H1 (cell line): ENCODE results near the gene MRPS27. TPM values are rescaled to one million over a fixed set of nuclear protein-coding genes. Genes with fewer than 3 reads are reported as not detected.

Experiments
- CTCF ChIA-PET: fragments of 300-600 bp; sonication (Branson Sonifier 250); formaldehyde crosslinking; loops from one replicate; lab custom pipeline; 2021; ENCODE audit not compliant: partially characterized antibody; lab: Charles Lee
- POLR2A ChIA-PET: fragments of 300-600 bp; sonication (Branson Sonifier 250); formaldehyde crosslinking; loops from one replicate; lab custom pipeline; 2021; ENCODE audit warnings: inconsistent platforms; ENCODE audit not compliant: partially characterized antibody; lab: Charles Lee
- DNase-seq, 2 experiments: peaks; one replicate each; pipeline versions ENCODE4 v3.0.0 to v3.0.0-alpha.2; 2010 to 2022; ENCODE audit warnings: low spot score in 2 of 2, low read depth in 1 of 2, mixed read lengths in 1 of 2
- FAIRE-seq: peaks from 2 replicates; lab custom pipeline; 2011; peaks lifted over from hg19 to GRCh38; lab: Jason Lieb, UNC
- H2AFZ ChIP-seq: 2 replicates; pipeline ENCODE4 v1.8.1; 2012; ENCODE audit warnings: low read length, inconsistent platforms
- H2AK5ac ChIP-seq: 2 replicates; pipeline ENCODE4 v1.6.1; 2013; ENCODE audit warnings: low read depth, low read length
- H2BK120ac ChIP-seq: replicated peaks from 2 replicates; pipeline ENCODE3; 2013; ENCODE audit warnings: low read depth, low read length, inconsistent platforms
- H2BK12ac ChIP-seq: 2 replicates; pipeline ENCODE4 v1.6.1; 2013; ENCODE audit warnings: low read depth, low read length
- H2BK15ac ChIP-seq: 2 replicates; pipeline ENCODE4 v1.6.1; 2013; ENCODE audit warnings: low read length
- H2BK20ac ChIP-seq: 2 replicates; pipeline ENCODE4 v1.6.1; 2013; ENCODE audit warnings: low read length
- H2BK5ac ChIP-seq: 2 replicates; pipeline ENCODE4 v1.6.1; 2013; ENCODE audit warnings: low read depth, low read length
- H3K14ac ChIP-seq: 2 replicates; pipeline ENCODE4 v1.6.1; 2013; ENCODE audit warnings: inconsistent platforms; ENCODE audit not compliant: insufficient read length
- H3K18ac ChIP-seq: 2 replicates; pipeline ENCODE4 v1.6.1; 2013; ENCODE audit warnings: low read length; ENCODE audit errors: extremely low read depth
- H3K23ac ChIP-seq: 2 replicates; pipeline ENCODE4 v1.6.1; 2013; ENCODE audit warnings: inconsistent platforms; ENCODE audit not compliant: insufficient read length
- H3K23me2 ChIP-seq: 2 replicates; pipeline ENCODE4 v1.6.1; 2013; ENCODE audit warnings: low read depth, low read length
- H3K27ac ChIP-seq: 2 replicates; pipeline ENCODE4 v1.6.1; 2011; ENCODE audit warnings: low read depth, low read length, inconsistent platforms
- H3K27me3 ChIP-seq, 4 experiments: replicated peaks in 1 of 4; 1 replicate in 1 of 4; 2 replicates in 3 of 4; pipeline versions ENCODE4 v1.6.1 to v1.8.1; 2011 to 2013; ENCODE audit warnings: low read length in 3 of 4, mild to moderate bottlenecking in 3 of 4, inconsistent platforms in 2 of 4, mixed read lengths in 2 of 4, moderate library complexity in 1 of 4; ENCODE audit not compliant: control insufficient read depth in 3 of 4, insufficient read depth in 3 of 4; ENCODE audit errors: extremely low read depth in 1 of 4
- H3K36me3 ChIP-seq, 4 experiments: 2 replicates each; pipeline versions ENCODE4 v1.6.1 to v1.8.1; 2011 to 2013; ENCODE audit warnings: mild to moderate bottlenecking in 4 of 4, low read length in 3 of 4, moderate library complexity in 2 of 4, control low read depth in 1 of 4, inconsistent platforms in 1 of 4; ENCODE audit not compliant: insufficient read depth in 4 of 4, control insufficient read depth in 2 of 4
- H3K4ac ChIP-seq: replicated peaks from 2 replicates; pipeline ENCODE3; 2013; ENCODE audit warnings: low read length, low read depth, mixed read lengths, inconsistent platforms; ENCODE audit not compliant: insufficient read length
- H3K4me1 ChIP-seq, 4 experiments: replicated peaks in 1 of 4; 1 replicate in 1 of 4; 2 replicates in 3 of 4; pipeline versions ENCODE4 v1.6.1 to v1.8.1; 2011 to 2013; ENCODE audit warnings: low read length in 3 of 4, inconsistent platforms in 2 of 4, mixed read lengths in 1 of 4; ENCODE audit not compliant: insufficient read depth in 4 of 4, control insufficient read depth in 3 of 4
- H3K4me2 ChIP-seq, 2 experiments: 2 replicates each; pipeline versions ENCODE4 v1.6.1 to v1.8.1; 2011 to 2013; ENCODE audit warnings: low read depth in 2 of 2, low read length in 2 of 2, control low read depth in 1 of 2, inconsistent platforms in 1 of 2, mild to moderate bottlenecking in 1 of 2; ENCODE audit not compliant: insufficient read depth in 1 of 2
- H3K4me3 ChIP-seq, 4 experiments: fragments of 200-600, 300-600 bp in 1 of 4; sonication (generic), shearing (Covaris generic), sonication (Bioruptor Twin) in 1 of 4; 2 replicates each; pipeline versions ENCODE4 v1.5.1 to v1.8.1; 2011 to 2016; ENCODE audit warnings: low read length in 4 of 4, low read depth in 3 of 4, control low read depth in 2 of 4, inconsistent platforms in 2 of 4, mild to moderate bottlenecking in 2 of 4, mixed read lengths in 1 of 4, moderate library complexity in 1 of 4; ENCODE audit not compliant: insufficient read depth in 2 of 4; ENCODE audit errors: extremely low read depth in 1 of 4
- H3K56ac ChIP-seq: replicated peaks from 2 replicates; pipeline ENCODE3; 2013; ENCODE audit warnings: low read depth, mild to moderate bottlenecking, mixed read lengths, low read length, inconsistent platforms; ENCODE audit not compliant: insufficient read length
- H3K79me1 ChIP-seq: 2 replicates; pipeline ENCODE4 v1.6.1; 2013; ENCODE audit warnings: low read depth, low read length, control low read depth
- H3K79me2 ChIP-seq, 2 experiments: 2 replicates each; pipeline versions ENCODE4 v1.6.1 to v1.8.1; 2012 to 2013; ENCODE audit warnings: low read length in 2 of 2, mild to moderate bottlenecking in 2 of 2, inconsistent platforms in 1 of 2; ENCODE audit not compliant: insufficient read depth in 2 of 2, control insufficient read depth in 1 of 2
- H3K9ac ChIP-seq, 4 experiments: replicated peaks in 1 of 4; 1 replicate in 1 of 4; 2 replicates in 3 of 4; pipeline versions ENCODE4 v1.6.1 to v1.8.1; 2011 to 2013; ENCODE audit warnings: low read depth in 3 of 4, low read length in 3 of 4, control low read depth in 2 of 4, mild to moderate bottlenecking in 2 of 4, moderate library complexity in 2 of 4, inconsistent platforms in 1 of 4; ENCODE audit errors: extremely low read depth in 1 of 4
- H3K9me3 ChIP-seq, 2 experiments: 2 replicates each; pipeline versions ENCODE4 v1.6.1 to v1.8.1; 2012 to 2013; ENCODE audit warnings: mild to moderate bottlenecking in 2 of 2, moderate library complexity in 2 of 2, control low read depth in 1 of 2, inconsistent platforms in 1 of 2, low read depth in 1 of 2, low read length in 1 of 2, mixed read lengths in 1 of 2; ENCODE audit not compliant: insufficient read depth in 2 of 2
- H4K20me1 ChIP-seq, 2 experiments: replicated peaks in 1 of 2; 2 replicates each; pipeline versions ENCODE3 to v1.8.1; 2011 to 2013; ENCODE audit warnings: inconsistent platforms in 2 of 2, low read length in 2 of 2, mild to moderate bottlenecking in 1 of 2; ENCODE audit not compliant: insufficient read depth in 2 of 2, control insufficient read depth in 1 of 2
- H4K5ac ChIP-seq: 2 replicates; pipeline ENCODE4 v1.6.1; 2013; ENCODE audit warnings: low read length, low read depth, mixed read lengths, inconsistent platforms; ENCODE audit not compliant: insufficient read length
- H4K8ac ChIP-seq: 2 replicates; pipeline ENCODE4 v1.8.0; 2013; ENCODE audit warnings: mild to moderate bottlenecking, moderate library complexity, low read length, inconsistent platforms; ENCODE audit not compliant: insufficient read depth; ENCODE audit errors: extremely low read depth
- H4K91ac ChIP-seq: replicated peaks from 2 replicates; pipeline ENCODE3; 2013; ENCODE audit warnings: low read length, mixed read lengths, inconsistent platforms; ENCODE audit not compliant: insufficient read length
- CTBP2 ChIP-seq: IDR thresholded peaks from 2 replicates; pipeline ENCODE4 v1.7.0; 2011; ENCODE audit warnings: borderline replicate concordance, mild to moderate bottlenecking, moderate library complexity, mixed read lengths, low read length; ENCODE audit not compliant: insufficient read depth, insufficient read length
- EGR1 ChIP-seq: IDR thresholded peaks from 2 replicates; pipeline ENCODE4 v1.6.1; 2011; ENCODE audit warnings: low read depth, low read length, borderline replicate concordance
- GABPA ChIP-seq: IDR thresholded peaks from 2 replicates; pipeline ENCODE4 v1.6.1; 2011; ENCODE audit warnings: mild to moderate bottlenecking, low read length, moderate library complexity, borderline replicate concordance; ENCODE audit not compliant: insufficient read depth
- SP2 ChIP-seq: IDR thresholded peaks from 2 replicates; pipeline ENCODE4 v1.6.1; 2012; ENCODE audit warnings: mild to moderate bottlenecking, low read length, inconsistent platforms
- SRF ChIP-seq: IDR thresholded peaks from 2 replicates; pipeline ENCODE4 v1.6.1; 2011; ENCODE audit warnings: mild to moderate bottlenecking, low read depth, low read length, moderate library complexity
- WGBS, 2 experiments: shearing (Covaris generic) in 1 of 2; methylation state at CpG; one replicate each; pipeline versions ENCODE4 v1.1.6 to v1.1.7; 2013 to 2015; ENCODE audit warnings: low lambda C conversion rate in 2 of 2, mixed read lengths in 2 of 2, inconsistent platforms in 1 of 2, low coverage in 1 of 2, missing lambda C conversion rate in 1 of 2; ENCODE audit not compliant: insufficient replicate concordance in 2 of 2, insufficient coverage in 1 of 2, insufficient read length in 1 of 2; ENCODE audit errors: extremely low coverage in 1 of 2, missing lambda C conversion rate in 1 of 2; 5-methylcytosine and 5-hydroxymethylcytosine counted together
- polyA plus RNA-seq, 7 experiments: library from polyadenylated mRNA; depleted of rRNA in 3 of 7; stranded (reverse) in 5 of 7; unstranded in 2 of 7; fragments of >200 nt in 5 of 7; fragments of 200-250 nt in 2 of 7; gene quantifications; 1 replicate in 5 of 7; 2 replicates in 1 of 7; 4 replicates in 1 of 7; pipeline versions ENCODE4 v1.2.1 to v1.2.3, GENCODE V29; 2011 to 2013; ENCODE audit warnings: missing spikeins in 2 of 7, mixed read lengths in 2 of 7
- total RNA-seq: library from RNA; stranded (reverse); fragmentation: NEBNext Ultra II Directional; extraction: Animal tissue kit (Norgen Biotek cat#: 25700); gene quantifications from 2 replicates; pipeline ENCODE4 v1.2.1, GENCODE V29; 2021

MRPS27 gene
- total and polyA plus RNA-seq, 2 of the 8 experiments (the other 6 are each of a cell fraction or from before 2014, with no cell fraction given), result 93.2 to 102 TPM

DNA sequence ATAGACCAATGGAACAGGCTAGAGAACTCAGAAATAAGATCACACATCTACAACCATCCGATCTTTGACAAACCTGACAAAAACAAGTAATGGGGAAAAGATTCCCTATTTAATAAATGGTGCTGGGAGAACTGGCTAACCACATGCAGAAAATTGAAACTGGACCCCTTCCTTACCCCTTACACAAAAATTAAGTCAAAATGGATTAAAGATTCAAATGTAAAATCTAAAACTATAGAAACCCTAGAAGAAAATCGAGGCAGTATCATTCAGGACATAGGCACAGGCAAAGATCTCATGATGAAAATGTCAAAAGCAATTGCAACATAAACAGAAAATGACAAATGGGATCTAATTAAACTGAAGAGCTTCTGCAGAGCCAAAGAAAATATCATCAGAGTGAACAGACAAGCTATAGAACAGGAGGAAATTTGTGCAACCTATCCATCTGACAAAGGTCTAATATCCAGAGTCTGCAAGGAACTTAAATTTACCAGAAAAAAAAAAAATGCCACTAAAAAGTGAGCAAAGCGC is 43.8 kb downstream of the MRPS27 start:
- no peak for FAIRE-seq

More for the DNA sequence above, 43.8 kb downstream of the MRPS27 start:
- no peak overlapping the region for H2BK5ac ChIP-seq
- H3K4me3 ChIP-seq, result no peak overlapping the region
- no peak overlapping the region for H3K4ac ChIP-seq
- no peak overlapping the region for H2AFZ ChIP-seq
- H3K9ac ChIP-seq, result no peak overlapping the region
- no peak overlapping the region for H4K8ac ChIP-seq
- H3K23me2 ChIP-seq, result no peaks in the 10 kb centered on the region
- 86% methylated on average over 3 of the region's 3 CpGs; no CpG with 5 or more reads in 1 of the 2 experiments for WGBS, 2 experiments
- no peaks in the 10 kb centered on the region for H3K4me1 ChIP-seq
- POLR2A ChIA-PET, result no interaction called here
- no peak overlapping the region for H3K27ac ChIP-seq
- H4K20me1 ChIP-seq, result no peaks in the 10 kb centered on the region
- no peak overlapping the region for H3K23ac ChIP-seq
- H3K79me2 ChIP-seq, result peaks cover 0 to 22% of the 10 kb centered on the region in 2 experiments; a peak in 2 of 4 replicates
- no peak overlapping the region for H4K91ac ChIP-seq
- peaks cover 0 to 5% (median 2%) of the 10 kb centered on the region in 4 experiments; a peak in 2 of 8 replicates for H3K36me3 ChIP-seq
- H2BK12ac ChIP-seq, result no peak overlapping the region
- H2BK20ac ChIP-seq, result no peak overlapping the region
- TF ChIP-seq GABPA, result no peak
- TF ChIP-seq CTBP2, result no peak
- TF ChIP-seq SP2, result no peak
- no peak for TF ChIP-seq SRF
- TF ChIP-seq EGR1, result no peak
- H2BK15ac ChIP-seq, result no peak overlapping the region
- no peak overlapping the region for H3K14ac ChIP-seq
- no peak overlapping the region for H2AK5ac ChIP-seq
- no peak overlapping the region for H3K4me2 ChIP-seq
- DNase-seq, result no peak
- H3K27me3 ChIP-seq, result no peaks in the 10 kb centered on the region
- H4K5ac ChIP-seq, result no peak overlapping the region
- H3K79me1 ChIP-seq, result no peaks in the 10 kb centered on the region; the same call in none of the 2 replicates
- CTCF ChIA-PET, result no interaction called here
- H3K56ac ChIP-seq, result no peak overlapping the region
- no peaks in the 10 kb centered on the region for H3K9me3 ChIP-seq
- H3K18ac ChIP-seq, result no peak overlapping the region
- no peak overlapping the region for H2BK120ac ChIP-seq
